ENCODE measurements around the gene SCGB3A1.

The SCGB3A1 gene

DNA sequence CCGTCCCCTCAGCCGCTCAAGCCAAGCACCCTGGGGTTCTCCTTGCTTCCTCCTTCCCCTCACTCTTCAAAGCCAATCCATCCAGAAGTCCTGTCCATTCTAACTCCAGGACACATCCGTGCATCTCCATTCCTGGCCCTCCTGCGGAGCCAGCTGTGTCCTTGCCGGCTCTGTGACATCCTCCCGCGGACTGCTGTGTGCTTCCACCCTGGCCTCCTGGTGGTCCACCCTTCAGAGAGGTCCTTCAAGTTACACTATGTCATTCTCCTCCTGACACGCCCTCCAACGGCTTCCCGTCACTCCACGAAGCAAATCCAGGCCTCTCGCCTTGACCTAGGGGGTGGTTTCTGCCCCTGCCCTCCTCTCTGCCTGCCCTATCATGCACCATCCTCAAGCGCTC lies 13.0 kb upstream of the SCGB3A1 start:
- DNase-seq (ENCODE audit: low spot score), result no peak

- no peak for DNase-seq (ENCODE audit: low spot score)
Observed at GRCh38 chr5:180603076-180603594, 11.8 kb upstream of the SCGB3A1 start.

GRCh38 chr5:180602481-180603075 lies 11.3 kb upstream of the SCGB3A1 start:
- no peak for DNase-seq (ENCODE audit: low spot score)

DNA sequence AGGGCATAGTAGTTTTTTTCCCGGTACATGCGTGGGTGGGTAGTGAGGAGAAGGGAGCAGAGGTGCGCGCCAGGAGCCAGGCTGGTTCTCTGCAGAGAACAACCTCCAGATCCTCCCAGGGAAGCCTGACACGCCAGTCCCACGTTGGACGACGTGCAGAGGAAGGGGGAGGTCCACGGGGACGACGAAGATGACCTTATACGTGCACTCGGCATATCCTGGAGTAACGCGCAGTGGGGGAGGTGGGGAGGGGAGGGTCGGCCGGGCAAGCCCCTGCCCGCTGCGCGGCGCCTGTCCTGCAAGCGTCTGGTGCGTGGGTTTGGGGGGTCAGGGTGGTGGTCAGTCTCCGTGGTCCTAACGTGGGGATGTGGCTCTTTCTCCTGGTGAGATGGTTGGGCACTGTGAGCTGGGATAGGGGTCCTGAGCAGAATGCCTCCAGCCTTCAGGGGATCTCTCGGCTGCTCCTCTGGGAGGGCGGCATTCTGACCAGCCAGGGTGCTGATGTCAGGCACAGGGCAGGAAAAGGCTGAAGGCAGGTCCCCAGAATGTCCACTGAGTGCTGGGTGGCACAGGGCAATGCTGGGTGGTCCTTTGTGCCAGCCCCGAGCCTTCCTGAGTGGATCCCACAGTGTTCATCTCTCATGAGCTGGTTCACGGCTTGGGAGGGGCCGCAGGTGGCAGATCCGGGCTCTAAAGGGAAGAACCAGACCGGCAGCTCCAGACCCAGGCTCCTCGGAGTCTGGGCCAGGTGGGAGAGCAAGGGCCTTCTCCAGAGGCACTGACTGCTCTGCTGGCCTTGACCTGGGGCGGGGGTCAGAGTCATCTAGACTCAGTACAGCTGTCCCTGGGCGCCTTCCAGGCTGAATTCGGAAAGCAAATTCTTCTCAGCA lies 10.5 kb upstream of the SCGB3A1 start:
- no peak for DNase-seq (ENCODE audit: low spot score)

- DNase-seq (ENCODE audit: low spot score), result no peak
Observed at GRCh38 chr5:180600554-180601041, 9.3 kb upstream of the SCGB3A1 start.

- DNase-seq (ENCODE audit: low spot score), result no peak
Observed at GRCh38 chr5:180599981-180600553, 8.8 kb upstream of the SCGB3A1 start.

GRCh38 chr5:180599590-180599914 lies 8.3 kb upstream of the SCGB3A1 start:
- no peak for DNase-seq (ENCODE audit: low spot score)

DNA sequence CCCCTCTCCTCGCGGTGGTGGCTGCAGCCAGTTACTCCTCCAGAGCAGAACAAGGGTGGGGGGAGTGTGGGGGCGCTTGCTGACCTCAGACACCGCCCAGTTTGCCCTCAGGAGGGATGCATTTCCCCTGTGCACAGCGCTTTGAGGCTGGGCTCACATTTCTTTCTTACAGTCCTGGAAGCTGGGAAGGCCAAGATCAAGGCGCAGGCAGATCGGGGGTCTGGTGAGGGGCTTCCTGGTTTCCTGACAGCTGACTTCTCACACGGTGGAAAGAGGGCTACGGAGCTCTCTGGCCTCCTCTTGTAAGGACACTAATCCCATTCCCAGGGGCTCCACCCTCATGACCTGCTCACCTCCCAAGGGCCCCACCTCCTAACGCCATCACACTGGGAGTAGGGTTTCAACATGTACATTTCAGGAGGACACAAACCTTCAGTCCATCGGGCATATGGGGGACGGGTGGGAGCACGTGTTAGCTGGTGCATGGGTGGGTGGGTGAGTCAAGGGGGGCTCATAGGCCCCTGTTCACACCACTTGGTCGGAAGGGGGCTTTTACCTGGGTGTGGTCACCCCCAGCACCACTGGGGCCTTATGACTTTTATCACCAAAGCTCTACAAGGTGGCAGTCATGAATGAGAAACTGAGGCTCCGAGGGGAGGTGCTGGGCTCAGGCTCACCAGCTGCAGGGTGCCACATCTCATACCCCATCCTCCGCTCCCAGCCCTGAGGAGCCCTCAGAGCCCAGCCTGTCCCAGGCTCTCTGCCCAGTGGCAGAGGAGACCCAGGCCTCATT lies 7.7 kb upstream of the SCGB3A1 start:
- DNase-seq (ENCODE audit: low spot score), result no peak

- DNase-seq (ENCODE audit: low spot score), result no peak
Observed at GRCh38 chr5:180598316-180598701, 7.0 kb upstream of the SCGB3A1 start.

GRCh38 chr5:180596668-180597231 lies 5.5 kb upstream of the SCGB3A1 start:
- no peak for DNase-seq (ENCODE audit: low spot score)

DNA sequence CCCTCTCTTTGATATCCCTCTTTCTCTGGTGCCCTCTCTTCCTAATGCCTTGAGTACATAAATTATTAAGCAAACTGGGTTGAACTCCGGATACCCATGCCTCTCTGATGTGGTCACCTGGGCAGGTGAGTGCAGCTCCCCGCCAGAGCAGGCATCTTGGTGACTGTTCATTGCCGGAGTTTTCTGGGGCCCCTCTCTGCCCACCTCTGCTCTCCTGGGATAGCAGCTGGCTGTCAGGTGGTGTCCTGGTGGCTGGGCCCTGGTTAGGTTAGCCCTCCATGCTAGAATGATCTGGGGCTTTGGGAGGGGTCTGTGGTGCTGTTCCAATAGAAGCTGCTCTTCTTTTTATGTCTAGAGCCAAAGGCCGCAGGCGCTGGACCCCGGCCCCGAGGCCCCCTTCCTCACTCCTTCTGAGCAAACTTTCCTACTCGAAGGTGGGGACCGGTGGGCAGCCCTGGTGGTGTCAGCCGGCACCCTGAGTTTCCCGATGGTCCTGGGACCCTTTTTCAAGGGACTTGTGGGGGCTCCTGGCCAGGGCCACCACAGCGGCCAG lies 4.9 kb upstream of the SCGB3A1 start:
- DNase-seq (ENCODE audit: low spot score), result no peak

- DNase-seq (ENCODE audit: low spot score), result no peak
Observed at GRCh38 chr5:180595381-180596114, 4.2 kb upstream of the SCGB3A1 start.

GRCh38 chr5:180595046-180595379 lies 3.7 kb upstream of the SCGB3A1 start:
- DNase-seq (ENCODE audit: low spot score), result no peak

GRCh38 chr5:180594311-180595045 lies 3.2 kb upstream of the SCGB3A1 start:
- no peak for DNase-seq (ENCODE audit: low spot score)

DNA sequence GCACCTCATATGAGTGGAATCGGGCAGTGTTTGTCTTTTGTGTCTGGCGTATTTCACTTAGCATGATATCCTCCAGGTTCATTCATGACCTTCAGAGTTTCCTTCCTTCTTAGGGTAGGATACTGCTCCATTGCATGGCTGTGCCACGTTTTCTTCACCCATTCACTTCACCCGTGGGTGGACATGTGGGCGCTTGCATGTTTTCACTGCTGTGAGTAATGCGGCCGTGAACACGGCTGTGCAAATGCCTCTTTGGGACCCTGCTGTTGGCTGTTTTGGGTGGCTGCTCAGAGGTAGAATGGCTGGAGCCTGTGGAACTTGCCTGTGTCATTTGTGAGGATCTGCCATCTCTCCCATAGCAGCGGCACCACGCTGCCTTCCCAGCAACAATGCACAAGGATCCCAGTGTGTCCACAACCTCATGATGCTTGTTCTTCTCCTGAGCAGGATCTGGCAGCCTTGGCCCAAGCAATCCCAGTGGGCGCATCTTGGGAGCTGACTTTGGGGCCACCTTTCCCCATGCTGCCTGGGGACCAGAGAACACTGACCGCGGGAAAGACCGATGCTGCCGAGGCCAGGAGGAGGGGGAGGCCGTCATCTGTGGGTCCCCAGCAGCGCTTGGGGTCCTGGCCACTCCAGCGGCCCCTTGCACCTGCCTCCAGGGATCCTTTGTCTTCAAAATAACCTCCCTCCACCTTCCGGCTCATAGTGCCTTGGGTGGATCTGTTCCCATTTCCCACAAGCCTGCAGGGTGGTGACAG lies 2.3 kb upstream of the SCGB3A1 start:
- no peak for DNase-seq (ENCODE audit: low spot score)

DNA sequence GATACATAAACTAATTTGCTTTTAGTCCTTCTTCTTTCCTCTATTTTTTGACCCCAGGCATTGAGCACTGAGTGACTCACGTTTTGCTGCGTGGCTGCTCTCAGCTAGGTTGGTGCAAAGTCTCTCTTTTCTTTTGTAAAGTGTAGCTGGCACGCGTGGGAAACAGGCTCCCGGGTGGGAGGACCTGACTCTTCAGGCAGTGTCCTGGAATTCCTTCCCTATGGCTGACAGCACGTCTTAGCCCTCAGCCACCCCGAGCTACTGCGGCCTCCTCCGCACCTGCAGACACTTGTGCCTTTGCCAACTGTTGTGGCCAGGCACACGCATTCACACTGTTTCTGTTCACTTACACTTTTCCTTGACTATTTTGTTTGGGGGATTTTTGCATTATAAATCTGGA lies 877 bp upstream of the SCGB3A1 start:
- DNase-seq (ENCODE audit: low spot score), result no peak

GRCh38 chr5:180590543-180591310 lies 572 bp downstream of the SCGB3A1 start:
- no peak for DNase-seq (ENCODE audit: low spot score)

DNA sequence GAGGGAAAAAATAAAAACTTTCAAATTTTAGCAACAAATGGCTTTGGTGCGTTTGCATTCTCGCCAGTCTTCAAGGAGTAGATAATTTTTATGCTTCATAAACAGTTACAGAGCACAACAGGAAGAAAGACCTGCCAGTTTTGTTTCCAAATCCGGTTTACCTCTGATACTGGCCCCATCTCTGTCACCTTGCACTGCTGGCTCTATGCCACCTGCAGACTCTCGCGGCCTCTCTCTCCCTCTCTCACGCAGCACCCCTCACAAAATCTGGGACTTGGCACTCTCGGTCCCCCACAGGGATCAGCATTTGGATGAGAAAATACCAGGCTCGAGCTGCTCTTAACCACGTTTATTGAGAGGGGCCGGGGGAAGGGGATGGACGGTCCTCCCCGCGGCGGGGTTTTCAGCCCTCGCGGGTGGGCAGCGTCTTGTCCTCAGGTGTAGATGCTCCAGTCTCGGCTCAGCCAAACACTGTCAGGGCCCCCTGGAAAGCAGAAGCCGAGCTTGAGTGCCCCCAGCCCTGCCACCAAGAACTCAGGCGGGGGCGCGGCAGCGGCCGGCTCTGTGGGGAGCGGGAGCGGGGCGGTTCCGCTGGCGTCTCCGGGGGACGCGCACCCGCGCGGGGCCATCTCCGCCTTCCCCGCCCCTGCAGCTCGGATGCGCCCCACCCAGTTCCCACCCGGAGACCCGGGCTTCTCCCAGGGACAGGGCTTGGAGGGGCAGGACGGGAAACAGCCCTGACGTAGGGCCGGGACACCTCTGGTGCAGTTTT lies 1.3 kb downstream of the SCGB3A1 start:
- DNase-seq (ENCODE audit: low spot score), result no peak
